OCI-LY1 (cell line): ENCODE measurements around the gene DNAJC5G.

ENCODE experiments used
- H2AFZ ChIP-seq: fragments of 200-600 bp; sonication (generic), shearing (Covaris generic); 2 replicates; pipeline ENCODE4 v1.6.0; 2014; ENCODE audit warnings: antibody characterized with exemption, mild to moderate bottlenecking, low read length
- H3F3A ChIP-seq: fragments of 200-600 bp; sonication (generic), shearing (Covaris generic); 2 replicates; pipeline ENCODE4 v1.6.0; 2014; ENCODE audit warnings: mild to moderate bottlenecking, antibody characterized with exemption, low read length, moderate library complexity; ENCODE audit not compliant: insufficient read depth
- H3K27ac ChIP-seq: fragments of 200-600 bp; sonication (generic); 2 replicates; pipeline ENCODE4 v1.5.1; 2014; ENCODE audit warnings: low read length, mixed run types, mild to moderate bottlenecking, low read depth; ENCODE audit not compliant: poor library complexity, severe bottlenecking
- H3K27me3 ChIP-seq: fragments of 200-600 bp; sonication (generic); 2 replicates; pipeline ENCODE4 v1.6.0; 2014; ENCODE audit warnings: antibody characterized with exemption, mild to moderate bottlenecking, low read length, moderate library complexity; ENCODE audit not compliant: insufficient read depth
- H3K36me3 ChIP-seq: fragments of 200-600 bp; sonication (generic); 2 replicates; pipeline ENCODE4 v1.6.1; 2014; ENCODE audit warnings: mild to moderate bottlenecking, antibody characterized with exemption, low read length, moderate library complexity, mixed read lengths; ENCODE audit not compliant: insufficient read depth
- H3K4me1 ChIP-seq: fragments of 200-600 bp; sonication (generic); 2 replicates; pipeline ENCODE4 v1.5.1; 2014; ENCODE audit warnings: mild to moderate bottlenecking, low read length, moderate library complexity; ENCODE audit not compliant: insufficient read depth, severe bottlenecking
- H3K4me2 ChIP-seq: fragments of 200-600 bp; sonication (generic), shearing (Covaris generic); 2 replicates; pipeline ENCODE4 v1.6.1; 2014; ENCODE audit warnings: low read length
- H3K4me3 ChIP-seq: fragments of 200-600 bp; sonication (generic); 2 replicates; pipeline ENCODE4 v1.5.1; 2014; ENCODE audit warnings: low read length, low read depth, mild to moderate bottlenecking, mixed read lengths; ENCODE audit not compliant: poor library complexity, severe bottlenecking
- H3K79me2 ChIP-seq: fragments of 200-600 bp; shearing (Covaris generic); 2 replicates; pipeline ENCODE4 v1.6.1; 2016; ENCODE audit warnings: mixed run types, low read length, mixed read lengths; ENCODE audit not compliant: insufficient read depth
- H3K9ac ChIP-seq: fragments of 200-600 bp; sonication (generic), shearing (Covaris generic); 2 replicates; pipeline ENCODE4 v1.6.1; 2014; ENCODE audit warnings: mild to moderate bottlenecking, low read length, mixed read lengths
- H3K9me2 ChIP-seq: fragments of 200-600 bp; sonication (generic), shearing (Covaris generic); 2 replicates; pipeline ENCODE4 v1.6.1; 2014; ENCODE audit warnings: low read depth, mild to moderate bottlenecking, low read length, mixed read lengths
- H3K9me3 ChIP-seq: fragments of 200-600 bp; shearing (Covaris generic); 2 replicates; pipeline ENCODE4 v1.6.1; 2014; ENCODE audit warnings: low read length, mixed read lengths
- H4K20me1 ChIP-seq: fragments of 200-600 bp; sonication (generic), shearing (Covaris generic); 2 replicates; pipeline ENCODE4 v1.6.0; 2016; ENCODE audit warnings: mild to moderate bottlenecking, low read length; ENCODE audit not compliant: insufficient read depth
- CTCF ChIP-seq: fragments of 200-600 bp; sonication (generic), shearing (Covaris generic); IDR thresholded peaks from 2 replicates; pipeline ENCODE4 v1.5.1; 2017; ENCODE audit warnings: mild to moderate bottlenecking, antibody characterized with exemption, low read length, moderate library complexity, mixed read lengths
- EZH2 ChIP-seq: fragments of 200-600 bp; sonication (generic), shearing (Covaris generic); IDR thresholded peaks from 2 replicates; pipeline ENCODE4 v1.8.0; 2017; ENCODE audit warnings: borderline replicate concordance, mixed run types, mild to moderate bottlenecking, antibody characterized with exemption, low read length, moderate library complexity, mixed read lengths

DNAJC5G gene

GRCh38 chr2:27294928-27295327, 19.7 kb downstream of the DNAJC5G start:
- Histone ChIP-seq H3K9ac (no peak overlapping the region), H4K20me1 (no peaks in the 10 kb centered on the region), H3F3A (no peaks in the 10 kb centered on the region), H3K4me2 (no peak overlapping the region), H3K27me3 (no peaks in the 10 kb centered on the region), H3K79me2 (no peaks in the 10 kb centered on the region), H2AFZ (no peak overlapping the region), H3K4me1 (peaks cover 26% of the 10 kb centered on the region), H3K4me3 (no peak overlapping the region), H3K9me3 (no peaks in the 10 kb centered on the region), H3K27ac (no peak overlapping the region), H3K36me3 (no peaks in the 10 kb centered on the region), H3K9me2 (no peaks in the 10 kb centered on the region)
- no peak for TF ChIP-seq EZH2
- TF ChIP-seq CTCF, result no peak

GRCh38 chr2:27296481-27296880, 21.2 kb downstream of the DNAJC5G start:
- no peak overlapping the region for H2AFZ ChIP-seq
- H3K27me3 ChIP-seq, result no peaks in the 10 kb centered on the region
- H3K9me3 ChIP-seq, result no peaks in the 10 kb centered on the region
- no peaks in the 10 kb centered on the region for H3F3A ChIP-seq
- no peaks in the 10 kb centered on the region for H3K36me3 ChIP-seq
- H3K4me2 ChIP-seq, result no peak overlapping the region
- H3K79me2 ChIP-seq, result no peaks in the 10 kb centered on the region
- no peak overlapping the region for H3K27ac ChIP-seq
- TF ChIP-seq CTCF (no peak), EZH2 (no peak)
- no peaks in the 10 kb centered on the region for H3K9me2 ChIP-seq
- no peak overlapping the region for H3K9ac ChIP-seq
- peaks cover 13% of the 10 kb centered on the region for H3K4me1 ChIP-seq
- no peaks in the 10 kb centered on the region for H4K20me1 ChIP-seq
- no peak overlapping the region for H3K4me3 ChIP-seq

- TF ChIP-seq EZH2, result no peak
- TF ChIP-seq CTCF, result no peak
- H3K9me3 ChIP-seq, result no peaks in the 10 kb centered on the region
- H3K4me1 ChIP-seq, result peaks cover 9% of the 10 kb centered on the region
- no peak overlapping the region for H3K4me2 ChIP-seq
- no peak overlapping the region for H3K4me3 ChIP-seq
- H3K79me2 ChIP-seq, result no peaks in the 10 kb centered on the region
- no peaks in the 10 kb centered on the region for H4K20me1 ChIP-seq
- no peaks in the 10 kb centered on the region for H3K27me3 ChIP-seq
- no peaks in the 10 kb centered on the region for H3K36me3 ChIP-seq
- no peak overlapping the region for H3K27ac ChIP-seq
- no peaks in the 10 kb centered on the region for H3F3A ChIP-seq
- H3K9ac ChIP-seq, result no peak overlapping the region
- no peaks in the 10 kb centered on the region for H3K9me2 ChIP-seq
- H2AFZ ChIP-seq, result no peak overlapping the region
These were observed 22.0 kb downstream of the DNAJC5G start for GRCh38 chr2:27297195-27297594.
